ENCODE results near the gene LILRA6.
"Not testable (repeated sequence)": the region's sequence is repeated elsewhere in the genome, so short reads cannot be mapped to it uniquely, and the experiment has no call there.

Gene LILRA6

DNA sequence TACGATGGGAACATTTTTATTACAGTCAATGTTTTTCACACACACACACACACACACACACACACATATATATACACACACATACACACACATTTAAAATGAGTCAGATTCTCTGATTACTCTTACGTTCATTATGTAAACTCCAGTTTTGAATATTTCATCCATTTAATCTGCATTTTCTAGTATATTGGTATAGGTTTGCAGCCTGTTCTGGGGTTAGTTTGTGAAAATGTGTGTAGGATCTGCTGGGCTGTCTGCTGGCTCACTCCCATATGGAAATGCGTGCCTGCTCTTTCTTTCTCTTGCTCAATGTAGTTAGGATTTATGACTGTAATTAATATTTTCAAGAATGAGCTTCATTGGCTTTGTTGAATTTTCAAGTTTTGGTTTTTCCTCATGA, 31.2 kb upstream of the LILRA6 start:
- H3K4me2 ChIP-seq (ENCODE audit: low read length): no peak overlapping the region
- WGBS (ENCODE audit: extremely low coverage, insufficient coverage, insufficient read length): no CpG with 5 or more reads among the region's 3 CpGs

DNA sequence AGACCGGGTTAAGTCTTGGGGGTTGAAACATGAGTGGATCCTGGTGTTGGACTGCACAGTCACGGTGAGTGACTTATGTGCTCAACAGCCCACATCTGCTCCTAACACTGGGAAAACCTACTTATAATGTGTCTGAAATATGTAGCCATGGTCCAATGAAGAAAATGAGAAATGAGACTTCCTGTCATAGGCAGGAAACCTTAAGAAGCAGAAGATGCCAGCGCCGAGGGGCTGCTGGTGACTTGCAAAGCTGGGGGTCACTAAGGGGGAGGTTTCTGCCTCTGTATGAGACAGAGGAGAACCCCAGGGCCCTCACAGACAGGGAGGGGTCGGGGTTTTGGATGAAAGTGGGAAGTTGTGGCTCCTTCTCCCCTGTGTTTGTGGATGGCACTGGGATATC, 29.6 kb upstream of the LILRA6 start:
- not testable (repeated sequence) for H3K9me3 ChIP-seq (ENCODE audit: insufficient read depth, low read depth, low read length); H3K79me1 ChIP-seq (ENCODE audit: low read length); H2BK120ac ChIP-seq (ENCODE audit: insufficient read depth, low read length, poor library complexity); H3K4ac ChIP-seq (ENCODE audit: low read depth, low read length); H4K91ac ChIP-seq (ENCODE audit: low read depth, low read length); H2AK5ac ChIP-seq (ENCODE audit: low read length); H3K4me1 ChIP-seq (ENCODE audit: control insufficient read depth in 1 of 2, insufficient read depth in 2 of 2, low read length in 2 of 2); H3K9ac ChIP-seq (ENCODE audit: low read length); H3K27me3 ChIP-seq (ENCODE audit: insufficient read depth, low read length); H2AFZ ChIP-seq (ENCODE audit: insufficient read depth, low read length, poor library complexity); H3K27ac ChIP-seq (ENCODE audit: low read depth, low read length); H3K36me3 ChIP-seq (ENCODE audit: control insufficient read depth in 1 of 2, insufficient read depth in 2 of 2, low read length in 2 of 2); H3K4me2 ChIP-seq (ENCODE audit: low read length); H4K12ac ChIP-seq (ENCODE audit: low read depth, low read length); H3K4me3 ChIP-seq (ENCODE audit: low read depth, low read length); H2BK12ac ChIP-seq (ENCODE audit: low read length); H3K14ac ChIP-seq (ENCODE audit: low read length); H3K23ac ChIP-seq (ENCODE audit: low read length); H2BK5ac ChIP-seq (ENCODE audit: low read depth, low read length, poor library complexity); H3K79me2 ChIP-seq (ENCODE audit: control insufficient read depth, insufficient read depth, low read length, poor library complexity); H4K8ac ChIP-seq (ENCODE audit: low read depth, low read length); H3K18ac ChIP-seq (ENCODE audit: low read length)
- DNase-seq: peak; percentile 5 to 28
- WGBS (ENCODE audit: extremely low coverage, insufficient coverage, insufficient read length): no CpG with 5 or more reads among the region's 5 CpGs

More for the DNA sequence above, 31.2 kb upstream of the LILRA6 start:
- H3K14ac ChIP-seq (ENCODE audit: low read length): no peak overlapping the region
- no peak overlapping the region for H2BK120ac ChIP-seq (ENCODE audit: insufficient read depth, low read length, poor library complexity)
- no peak overlapping the region for H2BK5ac ChIP-seq (ENCODE audit: low read depth, low read length, poor library complexity)
- no peaks in the 10 kb centered on the region for H3K36me3 ChIP-seq (ENCODE audit: control insufficient read depth in 1 of 2, insufficient read depth in 2 of 2, low read length in 2 of 2)
- H3K4me1 ChIP-seq (ENCODE audit: control insufficient read depth in 1 of 2, insufficient read depth in 2 of 2, low read length in 2 of 2): no peaks in the 10 kb centered on the region
- no peak overlapping the region for H3K18ac ChIP-seq (ENCODE audit: low read length)
- no peak overlapping the region for H2AFZ ChIP-seq (ENCODE audit: insufficient read depth, low read length, poor library complexity)
- no peak for DNase-seq
- H3K27ac ChIP-seq (ENCODE audit: low read depth, low read length): no peak overlapping the region
- H2BK12ac ChIP-seq (ENCODE audit: low read length): no peak overlapping the region
- no peak overlapping the region for H4K8ac ChIP-seq (ENCODE audit: low read depth, low read length)
- no peaks in the 10 kb centered on the region for H3K27me3 ChIP-seq (ENCODE audit: insufficient read depth, low read length)
- no peaks in the 10 kb centered on the region for H3K79me1 ChIP-seq (ENCODE audit: low read length)
- H3K23ac ChIP-seq (ENCODE audit: low read length): no peak overlapping the region
- H3K79me2 ChIP-seq (ENCODE audit: control insufficient read depth, insufficient read depth, low read length, poor library complexity): no peaks in the 10 kb centered on the region
- no peak overlapping the region for H2AK5ac ChIP-seq (ENCODE audit: low read length)
- H3K4me3 ChIP-seq (ENCODE audit: low read depth, low read length): no peak overlapping the region
- no peak overlapping the region for H3K9ac ChIP-seq (ENCODE audit: low read length)
- H4K12ac ChIP-seq (ENCODE audit: low read depth, low read length): no peak overlapping the region
- no peaks in the 10 kb centered on the region for H3K9me3 ChIP-seq (ENCODE audit: insufficient read depth, low read depth, low read length)
- no peak overlapping the region for H4K91ac ChIP-seq (ENCODE audit: low read depth, low read length)
- no peak overlapping the region for H3K4ac ChIP-seq (ENCODE audit: low read depth, low read length)

DNA sequence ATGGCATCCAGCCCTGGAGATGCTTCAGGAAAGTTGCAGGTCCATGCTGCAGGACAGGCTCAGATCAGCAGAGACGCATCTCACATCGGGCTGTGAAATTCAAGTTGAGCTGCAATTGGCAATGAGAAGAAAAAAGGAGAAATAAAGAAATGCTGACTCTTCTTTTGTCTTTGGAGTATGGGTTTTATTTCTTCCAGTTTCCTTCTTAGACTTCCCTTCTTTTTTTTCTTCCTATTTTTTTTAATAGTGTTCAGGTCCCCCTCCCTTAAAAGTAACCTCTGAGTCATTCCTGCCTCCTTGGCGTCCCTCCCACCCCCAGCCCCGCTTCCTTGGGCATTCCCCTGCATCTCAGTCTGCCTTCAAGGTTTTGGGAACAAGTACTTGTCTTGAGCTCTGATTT, 29.0 kb upstream of the LILRA6 start:
- not testable (repeated sequence) for H2BK120ac ChIP-seq (ENCODE audit: insufficient read depth, low read length, poor library complexity); H3K4me3 ChIP-seq (ENCODE audit: low read depth, low read length); H4K91ac ChIP-seq (ENCODE audit: low read depth, low read length); H3K79me2 ChIP-seq (ENCODE audit: control insufficient read depth, insufficient read depth, low read length, poor library complexity); H4K12ac ChIP-seq (ENCODE audit: low read depth, low read length); H3K9ac ChIP-seq (ENCODE audit: low read length); H2AK5ac ChIP-seq (ENCODE audit: low read length); H2BK5ac ChIP-seq (ENCODE audit: low read depth, low read length, poor library complexity); H3K14ac ChIP-seq (ENCODE audit: low read length); H3K18ac ChIP-seq (ENCODE audit: low read length); H3K79me1 ChIP-seq (ENCODE audit: low read length); H2AFZ ChIP-seq (ENCODE audit: insufficient read depth, low read length, poor library complexity); H4K8ac ChIP-seq (ENCODE audit: low read depth, low read length); H2BK12ac ChIP-seq (ENCODE audit: low read length); H3K36me3 ChIP-seq (ENCODE audit: control insufficient read depth in 1 of 2, insufficient read depth in 2 of 2, low read length in 2 of 2); H3K4me2 ChIP-seq (ENCODE audit: low read length); H3K27ac ChIP-seq (ENCODE audit: low read depth, low read length); H3K23ac ChIP-seq (ENCODE audit: low read length); H3K9me3 ChIP-seq (ENCODE audit: insufficient read depth, low read depth, low read length); H3K4me1 ChIP-seq (ENCODE audit: control insufficient read depth in 1 of 2, insufficient read depth in 2 of 2, low read length in 2 of 2); H3K27me3 ChIP-seq (ENCODE audit: insufficient read depth, low read length); H3K4ac ChIP-seq (ENCODE audit: low read depth, low read length)
- DNase-seq: peak in 1 of 2 donors; percentile 12
- no CpG with 5 or more reads among the region's 4 CpGs for WGBS (ENCODE audit: extremely low coverage, insufficient coverage, insufficient read length)

DNA sequence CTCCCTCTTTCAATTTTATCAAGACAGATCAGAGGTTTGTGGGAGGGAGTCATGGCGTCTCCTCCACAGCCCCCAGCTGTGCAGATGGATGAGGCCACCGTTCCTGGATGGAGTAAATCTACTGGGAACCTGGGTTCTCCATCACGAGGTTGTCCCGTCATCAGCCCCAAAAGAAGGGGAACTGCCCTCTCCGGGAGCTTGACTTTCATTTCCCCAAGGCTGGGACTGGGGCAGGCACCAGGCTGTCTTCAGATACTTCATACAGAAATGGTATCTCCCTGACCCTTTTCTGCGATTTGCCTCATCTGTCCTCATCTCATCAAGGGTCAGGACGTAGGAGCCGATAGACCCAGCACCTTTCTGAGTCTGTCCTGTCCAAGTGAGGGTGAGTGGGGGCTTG, 28.5 kb upstream of the LILRA6 start:
- Histone ChIP-seq H2BK120ac (ENCODE audit: insufficient read depth, low read length, poor library complexity) (no peak overlapping the region), H4K8ac (ENCODE audit: low read depth, low read length) (no peak overlapping the region), H3K14ac (ENCODE audit: low read length) (no peak overlapping the region), H3K23ac (ENCODE audit: low read length) (no peak overlapping the region), H2AK5ac (ENCODE audit: low read length) (no peak overlapping the region), H2BK12ac (ENCODE audit: low read length) (no peak overlapping the region), H3K79me1 (ENCODE audit: low read length) (no peaks in the 10 kb centered on the region), H3K79me2 (ENCODE audit: control insufficient read depth, insufficient read depth, low read length, poor library complexity) (no peaks in the 10 kb centered on the region), H4K12ac (ENCODE audit: low read depth, low read length) (no peak overlapping the region), H3K9me3 (ENCODE audit: insufficient read depth, low read depth, low read length) (no peaks in the 10 kb centered on the region), H3K27ac (ENCODE audit: low read depth, low read length) (no peak overlapping the region), H3K4ac (ENCODE audit: low read depth, low read length) (no peak overlapping the region), H3K4me3 (ENCODE audit: low read depth, low read length) (no peak overlapping the region), H3K27me3 (ENCODE audit: insufficient read depth, low read length) (no peaks in the 10 kb centered on the region), H3K36me3 (ENCODE audit: control insufficient read depth in 1 of 2, insufficient read depth in 2 of 2, low read length in 2 of 2) (no peaks in the 10 kb centered on the region), H3K9ac (ENCODE audit: low read length) (no peak overlapping the region), H2BK5ac (ENCODE audit: low read depth, low read length, poor library complexity) (no peak overlapping the region), H3K18ac (ENCODE audit: low read length) (no peak overlapping the region), H3K4me1 (ENCODE audit: control insufficient read depth in 1 of 2, insufficient read depth in 2 of 2, low read length in 2 of 2) (no peaks in the 10 kb centered on the region), H4K91ac (ENCODE audit: low read depth, low read length) (no peak overlapping the region), H3K4me2 (ENCODE audit: low read length) (no peak overlapping the region), H2AFZ (ENCODE audit: insufficient read depth, low read length, poor library complexity) (no peak overlapping the region)
- DNase-seq: peak; percentile 26 to 32
- no CpG with 5 or more reads among the region's 8 CpGs for WGBS (ENCODE audit: extremely low coverage, insufficient coverage, insufficient read length)
